Endothelial cell of hepatic sinusoid (primary cell): ENCODE data around the gene CDKN2D.

Experiments used
- in situ Hi-C: cut with HindIII; loops from 2 replicates; pipeline ENCODE4 v1.10.0; 2017; ENCODE audit warnings: low sequenced_read_pairs

The CDKN2D gene

GRCh38 chr19:10523135-10523636 lies 45.6 kb downstream of the CDKN2D start:
- in situ Hi-C loops: no loop called here

DNA sequence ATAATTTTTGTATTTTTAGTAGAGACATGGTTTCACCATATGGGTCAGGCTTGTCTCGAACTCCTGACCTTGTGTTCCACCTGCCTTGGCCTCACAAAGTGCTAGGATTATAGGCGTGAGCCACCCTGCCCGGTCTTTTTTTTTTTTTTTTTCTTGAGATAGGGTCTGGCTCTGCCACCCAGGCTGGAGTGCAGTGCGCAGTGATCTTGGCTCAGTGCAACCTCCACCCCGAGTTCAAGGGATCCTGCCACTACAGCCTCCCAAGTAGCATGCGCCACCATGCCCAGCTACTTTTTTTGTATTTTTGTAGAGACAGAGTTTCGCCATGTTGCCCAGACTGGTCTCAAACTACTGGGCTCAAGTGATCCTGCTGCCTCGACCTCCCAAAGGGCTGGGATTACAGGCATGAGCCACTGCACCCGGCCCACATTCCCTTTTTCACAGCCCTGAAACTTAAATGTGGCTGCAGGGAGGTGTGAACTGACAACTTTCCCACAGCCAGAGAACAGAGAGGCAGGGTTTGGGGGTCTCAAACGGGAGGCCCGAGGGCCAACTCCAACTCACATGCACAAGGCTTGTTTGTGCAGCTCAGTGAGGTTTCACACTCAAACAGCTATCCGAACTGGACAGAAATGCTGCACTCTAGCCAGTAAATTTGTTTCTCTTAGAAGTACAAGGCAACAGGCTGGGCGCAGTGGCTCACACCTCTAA lies 47.2 kb downstream of the CDKN2D start:
- in situ Hi-C loops: no loop called here

DNA sequence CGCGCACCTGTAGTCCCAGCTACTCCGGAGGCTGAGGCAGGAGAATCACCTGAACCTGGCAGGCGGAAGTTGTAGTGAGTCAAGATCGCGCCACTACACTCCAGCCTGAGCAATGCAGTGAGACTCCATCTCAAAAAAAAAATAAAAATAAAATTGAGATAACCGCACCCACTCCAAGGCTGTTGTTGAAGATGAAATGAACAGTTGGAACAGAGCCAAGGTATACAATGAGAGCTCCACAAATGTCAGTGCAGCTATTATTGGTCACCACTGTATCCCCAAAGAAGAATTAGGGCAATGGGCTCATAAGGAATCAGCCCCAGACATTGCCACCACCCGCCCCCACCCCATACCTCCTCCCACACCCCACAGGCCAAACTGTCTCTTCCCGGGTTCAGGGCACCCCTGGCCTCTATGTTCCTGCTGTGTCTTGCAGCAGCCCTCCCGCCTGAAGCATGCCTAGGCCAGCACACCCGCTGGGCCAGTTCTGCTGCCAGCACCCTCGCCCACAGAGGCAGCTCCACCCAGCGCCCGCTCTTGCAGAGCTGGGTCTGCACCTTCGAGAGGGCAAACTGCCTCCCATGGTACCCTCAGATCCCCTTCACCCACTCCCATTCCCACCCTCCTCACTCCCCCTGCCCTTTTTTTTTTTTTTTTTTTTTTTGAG lies 48.0 kb downstream of the CDKN2D start:
- in situ Hi-C loops: no loop called here

DNA sequence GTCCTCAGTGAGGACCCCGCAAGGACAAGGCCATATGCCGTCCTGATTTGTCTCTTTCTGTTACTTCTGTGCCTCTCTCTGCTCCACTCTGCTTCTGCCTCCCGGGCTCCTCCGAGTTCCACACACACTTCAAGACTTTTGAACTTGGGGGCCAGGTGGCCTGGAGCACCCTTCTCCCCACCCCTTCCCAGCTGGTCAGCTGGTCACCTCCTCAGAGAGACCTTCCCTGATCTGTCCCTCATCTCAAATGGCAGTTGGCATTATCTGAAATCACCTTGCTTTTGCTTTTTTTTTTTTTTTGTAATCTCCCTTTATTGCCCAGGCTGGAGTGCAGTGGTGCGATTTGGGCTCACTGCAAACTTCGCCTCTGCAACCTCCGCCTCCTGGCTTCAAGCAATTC lies 49.4 kb downstream of the CDKN2D start:
- in situ Hi-C loops: no loop called here

GRCh38 chr19:10518444-10519361 lies 50.1 kb downstream of the CDKN2D start:
- in situ Hi-C loops: no loop called here

DNA sequence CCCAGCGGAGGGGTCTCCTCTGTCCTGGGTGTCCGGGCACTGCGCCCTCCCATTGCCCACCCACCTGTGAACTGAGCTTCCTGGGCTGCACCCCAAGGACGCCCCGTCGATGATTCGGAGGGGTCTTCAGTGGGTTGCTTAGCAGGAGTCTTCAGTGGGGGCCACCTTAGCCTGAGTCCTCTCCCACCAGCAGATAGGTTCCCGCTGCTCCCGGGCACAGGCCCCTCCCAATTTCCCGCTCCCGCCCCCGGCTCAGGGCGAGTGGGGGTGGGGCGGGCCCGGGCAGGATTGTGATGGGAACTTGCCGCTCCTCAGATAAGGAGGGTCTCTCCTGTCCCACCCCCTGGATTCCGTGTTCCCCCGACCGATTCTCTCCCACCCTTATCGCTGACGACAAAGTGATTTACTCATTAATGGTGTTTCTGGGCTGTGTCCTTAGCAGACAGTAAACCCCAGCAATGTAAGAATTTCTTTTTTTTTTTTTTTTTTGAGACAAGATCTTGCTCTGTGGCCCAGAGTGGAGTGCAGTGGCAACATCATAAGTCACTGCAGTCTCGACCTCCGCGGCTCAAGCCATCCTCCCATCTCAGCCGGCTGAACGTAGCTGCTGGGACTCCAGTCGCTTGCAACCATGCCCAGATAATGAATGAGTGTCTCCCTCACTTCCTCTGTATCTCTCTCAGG lies 50.9 kb downstream of the CDKN2D start:
- in situ Hi-C loops: no loop called here

DNA sequence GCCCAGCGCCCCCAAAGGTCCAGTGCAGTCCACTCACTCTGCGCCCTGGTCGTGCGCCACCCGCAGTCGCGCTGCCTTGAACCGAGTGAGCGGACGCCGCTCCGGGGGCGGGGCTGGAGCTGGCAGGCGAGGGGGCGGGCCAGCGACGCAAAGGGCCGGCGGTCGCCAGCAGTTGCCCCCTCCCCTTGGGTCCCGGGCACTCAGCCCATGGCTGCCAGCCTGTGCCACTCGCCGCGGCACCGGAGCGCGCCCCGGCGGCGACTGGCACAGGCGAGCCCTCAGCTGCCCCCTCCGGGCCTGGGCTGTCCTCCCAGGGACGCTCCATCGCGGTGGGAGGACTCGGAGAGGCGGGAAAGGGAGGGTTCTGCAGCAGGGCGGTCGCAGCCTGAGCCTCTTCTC lies 51.4 kb downstream of the CDKN2D start, which contains the start of gene S1PR5:
TSS of gene S1PR5 (minus strand) at position 87 of the 399 bp plus-strand sequence. CDS start 2,436 bp downstream, outside the sequence.
- in situ Hi-C loops: no loop called here

DNA sequence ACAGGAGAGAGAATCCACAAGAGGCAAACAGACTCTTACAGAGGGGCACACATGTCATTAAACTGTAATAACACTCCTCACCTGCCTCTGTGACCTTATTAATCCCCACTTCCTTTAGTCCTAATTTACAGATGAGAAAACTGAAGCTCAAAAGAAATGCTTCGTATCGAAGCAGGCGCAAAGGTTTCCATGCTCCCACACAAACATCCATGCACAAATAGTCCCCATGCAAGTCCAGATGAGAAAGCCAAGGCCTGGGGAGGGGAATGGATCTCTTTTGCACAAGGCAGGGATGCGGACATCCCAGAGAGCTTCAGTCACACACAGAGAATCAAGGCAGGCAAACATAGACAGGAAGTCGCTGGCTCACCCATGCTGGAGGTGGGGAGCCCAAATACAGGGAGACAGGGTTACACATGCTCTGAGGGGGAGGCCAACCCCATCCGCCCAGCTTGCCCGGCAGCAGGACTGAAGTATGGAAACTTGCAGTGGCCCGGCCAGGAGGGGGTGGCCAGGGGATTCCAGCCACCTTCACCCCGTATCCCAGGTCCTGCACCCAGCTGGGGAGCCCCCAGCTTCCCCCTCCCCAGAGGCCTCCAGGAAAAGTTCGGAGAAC lies 52.0 kb downstream of the CDKN2D start:
- in situ Hi-C loops: no loop called here
